HG02610 (cell line): Measurements from ENCODE around the gene RETN.

Experiments
- ATAC-seq: cut with Tn5 transposase; IDR thresholded peaks from one replicate; pipeline ENCODE4 v1.9.1; 2021; ENCODE audit warnings: mild to moderate bottlenecking, moderate library complexity; ENCODE audit not compliant: unreplicated experiment

Gene RETN

GRCh38 chr19:7668842-7669241 lies at the start of gene RETN:
Gene RETN (plus strand): TSS chr19:7669049. CDS start chr19:7669327, 278 bp downstream.
- no peak for ATAC-seq

DNA sequence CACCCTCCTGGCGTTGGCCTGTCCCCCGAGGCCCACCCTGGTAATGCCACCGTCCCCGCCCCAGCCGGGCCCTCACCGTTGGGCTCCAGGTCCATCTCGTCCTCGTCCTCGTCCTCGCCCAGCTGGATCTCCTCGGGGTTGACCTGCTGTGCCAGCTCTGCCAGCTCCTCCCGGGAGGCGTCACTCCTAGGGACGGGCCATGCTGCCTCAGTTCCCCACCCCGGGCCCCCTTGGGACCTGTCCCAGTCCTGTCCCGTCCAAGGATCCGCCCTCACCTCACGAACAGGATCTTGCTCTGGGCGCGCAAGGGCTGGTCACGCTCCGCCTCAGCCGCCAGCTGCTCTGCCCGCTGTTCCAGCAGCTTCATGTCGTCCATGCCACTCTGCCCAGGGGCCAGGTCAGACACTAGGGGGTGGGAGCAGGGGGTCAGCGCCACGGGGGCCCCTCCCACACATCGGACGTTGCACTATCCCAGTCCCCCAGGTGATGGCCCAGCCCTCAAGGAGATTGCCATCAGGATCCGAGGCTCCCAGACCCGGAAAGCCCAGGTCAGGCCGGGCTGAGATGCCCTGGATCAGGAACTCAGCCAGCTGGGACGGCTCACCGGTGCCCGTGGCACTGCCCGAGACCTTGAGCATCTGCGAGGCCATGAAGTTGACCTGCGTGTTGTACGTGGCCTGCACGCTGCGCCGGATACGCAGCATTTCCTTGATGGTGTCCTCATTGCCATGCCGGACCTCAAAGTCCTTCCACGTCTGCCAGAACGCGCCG lies 49.0 kb upstream of the RETN start:
- no peak for ATAC-seq

- no peak for ATAC-seq
Measured at GRCh38 chr19:7620442-7621412, 48.1 kb upstream of the RETN start.

DNA sequence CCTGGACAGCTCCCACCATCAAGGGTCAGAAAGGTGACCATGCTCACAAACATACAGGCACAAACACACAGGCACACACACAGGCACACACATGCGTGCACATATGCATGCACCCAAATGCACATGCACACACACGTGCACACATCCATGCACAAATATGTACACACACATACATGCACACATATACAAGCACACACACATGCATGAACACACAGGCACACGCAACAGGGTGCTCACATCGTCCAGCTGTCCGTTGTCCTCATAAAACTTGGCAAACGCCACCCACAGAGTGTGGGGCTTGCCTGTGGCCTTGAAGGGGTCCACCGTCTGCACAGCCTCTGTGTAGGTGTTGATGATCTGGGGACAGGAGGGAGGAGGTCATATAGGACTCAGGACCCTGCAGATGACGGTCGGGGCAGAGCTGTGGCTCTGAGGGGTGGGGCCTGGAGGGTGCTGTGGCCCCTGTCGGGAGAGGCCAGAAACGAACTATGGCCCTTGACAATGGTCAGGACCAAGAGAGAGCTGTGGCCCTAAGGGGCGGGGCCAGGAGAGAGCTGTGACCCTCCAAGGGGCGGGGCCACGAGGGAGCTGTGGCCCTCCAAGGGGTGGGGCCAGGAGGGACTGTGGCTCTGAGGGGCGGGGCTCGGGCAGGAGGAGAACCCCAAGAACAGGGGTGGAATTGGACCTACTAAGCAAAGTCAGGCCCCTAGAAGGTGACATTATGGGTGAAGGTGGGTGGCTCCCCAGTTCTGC lies 45.7 kb upstream of the RETN start:
- ATAC-seq: no peak

DNA sequence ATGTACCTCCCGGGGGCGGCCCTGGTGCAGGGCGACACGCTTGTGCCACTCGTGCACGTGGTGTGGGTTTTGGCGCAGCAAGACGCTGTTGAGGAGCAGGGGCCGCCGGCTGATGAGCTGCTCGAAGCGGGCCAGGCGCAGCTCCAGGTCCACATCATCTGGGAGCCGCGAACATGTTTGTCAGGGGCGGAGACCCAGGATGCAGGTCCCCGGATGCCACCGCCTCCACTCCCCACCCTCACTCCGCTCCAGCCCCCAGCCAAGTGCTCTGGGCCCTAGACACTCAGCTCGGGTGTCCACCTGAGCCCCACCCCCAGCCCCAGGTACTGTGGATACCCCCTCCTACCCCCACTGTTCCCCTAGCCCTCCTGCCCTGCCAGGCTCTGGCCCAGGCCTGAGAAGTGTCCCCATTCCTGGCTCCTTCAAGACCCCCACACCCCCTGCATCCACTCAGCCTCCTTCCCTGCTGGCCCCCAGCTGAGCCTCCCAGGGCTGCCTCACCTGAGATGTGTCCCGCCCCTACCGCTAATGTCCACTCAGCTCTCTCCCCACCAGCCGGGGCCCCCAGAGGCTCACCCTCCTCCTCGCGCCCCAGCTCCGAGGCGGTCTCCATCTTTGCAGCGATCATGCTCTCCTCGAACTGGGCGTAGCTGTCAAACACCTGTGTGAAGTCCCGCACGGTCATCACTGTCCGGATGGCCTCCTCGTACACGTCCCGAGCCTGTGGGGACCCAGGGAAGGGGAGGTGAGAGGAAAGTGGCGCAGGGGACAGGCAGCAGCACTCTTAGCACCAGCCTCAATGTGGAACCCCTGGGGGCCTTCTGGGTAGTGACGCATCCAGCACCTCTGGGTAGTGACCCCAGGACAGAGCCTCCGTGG lies 44.9 kb upstream of the RETN start:
- ATAC-seq: no peak

- no peak for ATAC-seq
Measured at GRCh38 chr19:7624810-7625209, 44.0 kb upstream of the RETN start.

GRCh38 chr19:7625763-7626372 lies 43.0 kb upstream of the RETN start:
- ATAC-seq: no peak

DNA sequence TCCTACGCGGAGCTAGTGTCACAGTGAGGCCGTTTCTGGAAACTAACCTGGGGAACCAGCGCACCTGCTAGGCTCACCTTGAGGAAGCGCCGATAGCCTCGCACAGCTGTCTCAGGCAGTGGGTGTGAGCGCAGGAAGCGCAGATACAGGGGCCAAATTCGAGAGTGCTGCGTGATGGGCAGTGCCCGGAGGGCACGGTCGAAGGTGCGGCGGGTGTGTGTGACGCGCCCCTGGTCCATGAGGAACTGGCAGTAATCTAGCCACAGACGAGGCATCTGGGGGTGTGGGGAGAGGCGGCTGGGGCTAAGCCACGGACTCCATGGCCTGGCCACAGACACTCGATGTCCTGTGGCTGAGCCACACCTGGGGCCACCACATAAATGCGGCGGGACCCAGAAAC lies 41.7 kb upstream of the RETN start:
- ATAC-seq: no peak

DNA sequence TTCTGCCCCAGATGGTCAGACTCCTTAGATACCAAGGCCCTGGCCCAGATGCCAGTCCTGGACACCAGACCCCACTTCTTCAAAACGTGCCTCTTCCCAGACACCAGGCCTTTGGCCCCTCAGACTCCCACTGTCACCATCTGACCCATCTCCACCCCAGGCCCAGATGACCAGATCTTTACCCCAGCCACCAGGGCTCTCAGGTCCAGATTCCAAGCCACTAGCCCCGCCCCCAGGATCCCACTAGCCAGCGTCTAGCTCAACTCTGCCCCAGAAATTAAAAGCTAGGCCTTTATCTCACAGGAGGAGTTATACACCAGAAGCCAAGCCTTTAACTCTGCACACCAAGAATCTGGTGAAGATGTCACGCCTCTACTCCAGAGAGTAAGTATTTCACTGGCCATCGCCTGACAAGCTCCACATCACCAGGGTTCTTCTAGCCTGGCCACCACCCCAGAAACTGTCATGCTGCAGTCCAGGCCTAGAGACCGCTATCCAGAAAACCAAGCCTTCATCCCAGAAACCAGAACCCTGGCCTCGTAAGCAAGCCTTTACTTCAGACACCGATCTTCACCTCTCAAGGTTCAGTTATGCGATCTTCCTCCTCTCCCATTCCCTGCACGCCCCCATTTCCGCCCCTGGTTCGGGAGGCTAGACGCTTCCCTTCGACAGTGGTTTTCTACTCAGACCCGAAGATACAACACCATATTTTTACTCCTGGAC lies 40.1 kb upstream of the RETN start:
- no peak for ATAC-seq

DNA sequence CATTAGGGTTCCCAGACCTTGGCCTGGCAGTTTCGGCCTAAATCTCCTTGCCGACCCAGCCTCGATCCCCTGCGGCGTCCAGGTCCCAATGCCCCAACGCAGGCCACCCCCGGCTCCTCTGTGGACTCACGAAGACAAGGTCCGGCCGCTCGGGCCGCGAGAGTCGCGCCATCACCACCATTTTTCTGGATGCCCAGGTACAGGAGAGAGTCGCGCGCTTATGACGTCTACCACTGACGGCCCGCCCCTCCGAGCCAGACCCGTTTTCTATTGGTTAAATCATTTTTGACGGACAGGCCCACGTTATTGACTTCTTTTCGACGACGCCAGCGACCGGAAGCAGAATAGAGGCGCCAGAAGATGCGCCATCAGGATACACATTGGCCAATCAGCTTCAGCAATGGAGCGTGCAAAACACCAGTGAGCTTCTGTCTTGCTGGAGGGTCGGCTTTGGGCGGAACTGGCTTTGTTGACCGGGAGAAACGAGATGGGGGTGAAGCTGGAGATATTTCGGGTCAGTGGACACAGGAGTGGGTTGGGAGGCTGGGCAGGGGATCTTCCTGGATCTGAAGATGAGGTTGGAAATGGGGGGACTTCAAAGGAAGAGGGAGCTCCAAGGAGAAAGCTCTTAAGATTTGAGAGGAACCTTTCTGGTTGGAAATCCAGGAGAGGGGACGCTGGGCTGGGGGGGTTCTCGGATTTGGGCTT lies 39.3 kb upstream of the RETN start, which contains the start of the genes PET100 and XAB2:
Gene PET100 (plus strand): TSS at position 447 of the 708 bp plus-strand sequence. CDS start 41 bp downstream, at position 488.
Gene XAB2 (minus strand): TSS at position 199 of the 708 bp plus-strand sequence. CDS start 18 bp downstream, at position 181.
- peak; percentile 82 for ATAC-seq

DNA sequence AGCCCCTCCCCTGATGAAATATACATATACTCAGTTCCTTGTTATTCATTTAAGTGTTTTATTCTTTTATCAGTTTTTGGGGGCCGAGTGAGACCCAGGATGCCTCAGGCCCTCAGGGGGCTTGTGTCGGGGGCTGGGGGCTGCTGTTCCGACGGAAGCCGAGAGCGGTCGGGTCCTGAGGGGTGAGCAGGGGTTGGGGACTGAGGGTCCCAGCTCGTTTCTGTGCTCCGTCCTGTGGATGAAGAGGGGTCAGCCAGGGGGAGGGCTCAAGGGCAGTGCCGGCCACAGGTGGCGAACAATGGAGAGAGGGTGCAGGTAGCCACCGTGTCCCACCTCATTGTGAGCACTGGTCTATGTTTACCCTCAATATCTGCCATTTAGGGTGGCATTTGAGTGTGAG lies 37.3 kb upstream of the RETN start:
- ATAC-seq: no peak

DNA sequence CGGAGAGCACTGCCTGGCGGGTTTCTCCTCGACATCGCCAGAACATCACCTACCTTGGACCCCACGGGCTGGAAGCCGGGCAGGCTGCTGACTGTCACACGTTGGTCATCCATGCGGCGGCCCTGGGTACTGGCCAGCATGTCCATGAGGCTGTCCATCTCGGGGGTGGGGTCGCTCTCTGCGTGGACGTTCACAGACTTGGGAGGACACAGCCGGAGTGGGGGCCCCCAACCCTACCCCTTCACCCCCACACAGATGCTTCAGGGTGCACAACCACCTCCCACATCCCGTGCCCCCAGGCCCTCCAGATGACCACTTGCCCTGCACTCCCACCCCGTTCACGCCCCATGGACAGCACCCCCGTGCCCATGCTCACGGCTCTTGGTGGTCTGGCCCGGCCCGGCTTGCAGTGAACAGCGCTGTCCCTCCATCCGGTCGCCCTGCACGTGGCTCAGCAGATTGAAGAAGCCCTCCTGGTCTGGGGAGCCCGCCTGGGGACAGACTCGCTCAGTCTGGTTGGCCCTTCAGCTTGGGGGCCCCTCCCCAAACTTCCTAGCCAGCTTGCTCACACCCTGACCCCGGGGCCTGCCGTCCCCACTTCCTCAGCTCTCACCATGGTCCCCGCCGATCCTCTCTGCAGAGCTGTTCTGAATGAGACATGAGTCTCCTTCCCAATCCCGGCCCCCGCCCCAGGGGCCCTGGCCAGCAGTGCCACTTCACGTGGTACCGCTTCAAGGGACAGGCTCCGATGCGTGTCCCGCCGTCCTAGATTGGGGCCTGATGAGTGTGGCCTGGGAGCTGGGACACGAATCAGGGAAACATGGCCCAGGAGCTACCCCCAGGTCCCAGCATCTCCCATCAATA lies 36.3 kb upstream of the RETN start:
- ATAC-seq: no peak

DNA sequence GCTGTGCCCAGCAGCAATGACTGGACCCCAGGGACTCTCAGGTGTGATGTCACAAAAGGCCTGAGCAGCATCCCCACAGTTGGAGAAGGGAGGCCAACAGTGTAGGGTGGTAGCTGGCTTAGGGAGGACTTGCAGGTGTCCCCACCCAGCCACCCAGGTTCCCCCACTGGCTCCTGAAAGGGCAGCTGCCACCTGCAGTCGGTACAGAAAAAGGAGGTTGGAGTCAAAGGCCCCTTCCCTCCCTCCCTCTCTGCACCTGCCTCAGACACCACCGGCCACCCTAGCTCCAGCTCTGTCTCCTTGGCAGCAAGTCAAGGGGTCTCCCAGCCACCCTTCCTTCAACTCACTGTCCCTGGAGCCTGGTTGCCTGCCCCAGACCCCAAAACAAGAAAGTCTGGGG lies 35.2 kb upstream of the RETN start, which contains the start of gene PCP2:
Gene PCP2 (minus strand): TSS at position 22 of the 400 bp plus-strand sequence. CDS start 262 bp downstream, outside the sequence.
- no peak for ATAC-seq

GRCh38 chr19:7635670-7636069 lies 33.2 kb upstream of the RETN start:
- no peak for ATAC-seq

GRCh38 chr19:7636317-7636690 lies 32.5 kb upstream of the RETN start:
- no peak for ATAC-seq

DNA sequence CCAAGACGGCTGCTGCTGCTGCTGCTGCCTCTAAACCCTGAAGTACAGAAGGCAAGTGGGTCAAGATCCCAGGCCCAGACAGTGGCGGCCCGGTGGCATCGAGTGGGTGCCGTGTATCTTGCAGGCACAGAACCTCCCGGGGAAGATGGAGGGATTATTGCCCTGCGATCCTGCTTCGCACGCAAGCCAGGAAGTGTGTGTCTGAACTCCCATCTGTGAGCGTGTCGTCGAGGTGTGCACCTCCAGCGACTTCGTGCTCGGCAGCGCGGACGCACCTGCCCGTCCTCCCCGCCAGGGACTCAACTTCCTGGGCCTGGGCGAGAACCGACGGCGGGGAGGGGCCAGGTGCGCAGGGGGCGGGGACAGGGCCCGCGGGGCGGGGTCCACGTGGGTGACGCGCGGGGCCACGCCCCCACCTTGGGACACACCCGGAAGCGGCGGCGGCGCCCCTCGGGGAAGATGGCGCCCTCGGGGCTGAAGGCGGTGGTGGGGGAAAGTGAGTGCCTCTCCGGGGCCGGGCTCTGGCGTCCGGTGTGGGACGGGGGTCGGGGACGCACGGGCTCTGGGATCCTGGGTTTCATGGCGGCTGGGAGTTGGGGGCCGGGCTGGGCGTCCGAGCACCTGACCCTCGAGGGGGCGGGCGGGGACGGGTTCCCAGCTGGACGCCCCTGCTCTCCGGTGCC lies 32.0 kb upstream of the RETN start, which contains the start of gene STXBP2:
Gene STXBP2 (plus strand): TSS at position 420 of the 683 bp plus-strand sequence. CDS start 40 bp downstream, at position 460.
- peak; percentile 69 for ATAC-seq
